GM13977 (cell line): ENCODE measurements around the gene DDX56.

Experiments used
- DNase-seq: peaks from one replicate; pipeline ENCODE4 v3.0.0; 2012; ENCODE audit warnings: low spot score
- in situ Hi-C: fragments of 300-500 bp; cut with MboI; formaldehyde crosslinking; loops from one replicate; pipeline ENCODE4 v1.12.0; 2022; ENCODE audit warnings: low sequenced_read_pairs, low pct_unique_long_range_greater_than_20kb, mixed read lengths, inconsistent platforms; ENCODE audit not compliant: unreplicated experiment
- TF ChIP-seq, protein P1 (sequence below): IDR thresholded peaks from 2 replicates; pipeline ENCODE4 v1.5.1; 2012; ENCODE audit warnings: mild to moderate bottlenecking, control low read depth; ENCODE audit not compliant: insufficient read depth; ENCODE audit errors: extremely low read depth, missing control alignments

Gene DDX56

DNA sequence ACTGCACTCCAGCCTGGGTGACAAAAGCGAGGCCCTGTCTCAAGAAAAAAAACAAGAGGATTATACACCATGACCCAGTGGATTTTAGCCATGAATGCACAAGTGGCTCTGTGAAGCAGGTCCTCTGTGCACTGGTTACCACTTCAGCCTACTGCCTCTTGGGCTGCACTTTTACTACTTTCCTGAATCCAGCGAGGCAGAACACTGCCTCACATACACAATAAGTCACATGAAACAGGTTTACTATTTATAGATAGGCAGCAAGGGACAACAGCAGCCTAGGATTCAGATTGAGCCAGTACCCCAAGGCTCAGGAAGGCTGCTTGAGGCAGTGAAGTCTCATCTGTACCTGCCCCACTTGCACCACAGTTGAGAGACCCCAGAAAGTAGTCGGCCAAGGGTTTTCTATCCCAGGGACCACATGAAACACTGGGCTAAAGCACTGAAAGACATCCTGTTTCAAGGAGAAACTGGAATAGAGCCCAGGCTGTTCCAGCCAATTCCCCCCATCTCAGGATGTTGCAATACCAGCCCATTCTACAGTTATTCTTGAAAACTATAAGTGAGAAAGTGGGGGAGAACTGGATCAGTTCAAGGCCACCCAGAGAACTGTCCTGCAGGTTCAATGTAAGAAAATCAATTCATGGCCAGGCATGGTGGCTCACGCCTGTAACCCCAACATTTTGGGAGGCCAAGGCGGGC, 22.4 kb upstream of the DDX56 start:
- in situ Hi-C loops: loop anchor here (10.0 to 25.0 kb wide), 2 partner anchors 329 to 541 kb away; no protein-coding TSS in a partner anchor
- DNase-seq: no peak
- TF ChIP-seq, protein P1, sequence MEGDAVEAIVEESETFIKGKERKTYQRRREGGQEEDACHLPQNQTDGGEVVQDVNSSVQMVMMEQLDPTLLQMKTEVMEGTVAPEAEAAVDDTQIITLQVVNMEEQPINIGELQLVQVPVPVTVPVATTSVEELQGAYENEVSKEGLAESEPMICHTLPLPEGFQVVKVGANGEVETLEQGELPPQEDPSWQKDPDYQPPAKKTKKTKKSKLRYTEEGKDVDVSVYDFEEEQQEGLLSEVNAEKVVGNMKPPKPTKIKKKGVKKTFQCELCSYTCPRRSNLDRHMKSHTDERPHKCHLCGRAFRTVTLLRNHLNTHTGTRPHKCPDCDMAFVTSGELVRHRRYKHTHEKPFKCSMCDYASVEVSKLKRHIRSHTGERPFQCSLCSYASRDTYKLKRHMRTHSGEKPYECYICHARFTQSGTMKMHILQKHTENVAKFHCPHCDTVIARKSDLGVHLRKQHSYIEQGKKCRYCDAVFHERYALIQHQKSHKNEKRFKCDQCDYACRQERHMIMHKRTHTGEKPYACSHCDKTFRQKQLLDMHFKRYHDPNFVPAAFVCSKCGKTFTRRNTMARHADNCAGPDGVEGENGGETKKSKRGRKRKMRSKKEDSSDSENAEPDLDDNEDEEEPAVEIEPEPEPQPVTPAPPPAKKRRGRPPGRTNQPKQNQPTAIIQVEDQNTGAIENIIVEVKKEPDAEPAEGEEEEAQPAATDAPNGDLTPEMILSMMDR: no peak

GRCh38 chr7:44590910-44591309, 17.2 kb upstream of the DDX56 start:
- in situ Hi-C loops: loop anchor here (10.0 to 25.0 kb wide), 2 partner anchors 334 to 546 kb away; no protein-coding TSS in a partner anchor
- TF ChIP-seq, protein P1: no peak

DNA sequence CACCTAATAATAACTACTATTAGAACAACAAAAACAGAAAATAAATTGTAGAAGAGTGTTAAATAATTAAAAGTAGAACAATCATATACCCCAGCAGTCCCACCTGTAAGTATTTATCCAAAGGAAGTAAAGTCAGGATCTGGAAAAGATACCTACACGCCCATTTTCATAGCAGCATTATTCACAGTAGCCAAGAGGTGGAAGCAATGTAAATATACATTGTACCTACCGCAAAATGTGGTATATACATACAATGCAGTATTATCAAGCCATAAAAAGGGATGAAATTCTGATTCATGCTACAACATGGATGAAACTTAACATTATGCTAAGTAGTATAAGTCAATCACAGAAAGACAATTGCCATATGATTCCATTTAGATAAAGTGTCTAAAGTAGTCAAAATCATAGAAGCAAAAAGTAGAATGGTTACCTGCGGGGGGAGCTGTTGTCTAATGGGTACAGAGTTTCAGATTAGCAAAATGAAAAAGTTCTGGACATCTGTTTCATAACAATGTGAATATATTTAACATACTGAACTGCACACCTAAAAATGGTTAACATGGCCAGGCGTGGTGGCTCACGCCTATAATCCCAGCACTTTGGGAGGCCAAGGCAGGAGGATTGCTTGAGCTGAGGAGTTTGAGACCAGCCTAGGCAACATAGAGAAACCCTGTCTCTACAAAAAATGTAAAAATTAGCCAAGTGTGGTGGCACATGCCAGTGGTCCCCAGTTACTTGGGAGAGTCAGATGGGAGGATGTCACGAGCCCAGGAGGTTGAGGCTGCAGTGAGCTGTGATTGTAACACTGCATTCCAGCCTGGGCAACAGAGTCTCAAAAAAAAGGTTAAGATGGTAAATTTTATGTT, 14.4 kb upstream of the DDX56 start:
- DNase-seq: peak; percentile 30
- in situ Hi-C loops: loop anchor here (10.0 to 25.0 kb wide), 2 partner anchors 257 to 549 kb away; partner anchors contain the start of gene H2AZ2
- TF ChIP-seq, protein P1: peak; percentile 70

More at GRCh38 chr7:44590910-44591309, 17.2 kb upstream of the DDX56 start:
- no peak for DNase-seq

GRCh38 chr7:44583146-44583865, 9.6 kb upstream of the DDX56 start:
- DNase-seq: no peak
- TF ChIP-seq, protein P1: no peak
- in situ Hi-C loops: loop anchor here (10.0 to 25.0 kb wide), 2 partner anchors 261 to 554 kb away; partner anchors contain the start of gene H2AZ2

DNA sequence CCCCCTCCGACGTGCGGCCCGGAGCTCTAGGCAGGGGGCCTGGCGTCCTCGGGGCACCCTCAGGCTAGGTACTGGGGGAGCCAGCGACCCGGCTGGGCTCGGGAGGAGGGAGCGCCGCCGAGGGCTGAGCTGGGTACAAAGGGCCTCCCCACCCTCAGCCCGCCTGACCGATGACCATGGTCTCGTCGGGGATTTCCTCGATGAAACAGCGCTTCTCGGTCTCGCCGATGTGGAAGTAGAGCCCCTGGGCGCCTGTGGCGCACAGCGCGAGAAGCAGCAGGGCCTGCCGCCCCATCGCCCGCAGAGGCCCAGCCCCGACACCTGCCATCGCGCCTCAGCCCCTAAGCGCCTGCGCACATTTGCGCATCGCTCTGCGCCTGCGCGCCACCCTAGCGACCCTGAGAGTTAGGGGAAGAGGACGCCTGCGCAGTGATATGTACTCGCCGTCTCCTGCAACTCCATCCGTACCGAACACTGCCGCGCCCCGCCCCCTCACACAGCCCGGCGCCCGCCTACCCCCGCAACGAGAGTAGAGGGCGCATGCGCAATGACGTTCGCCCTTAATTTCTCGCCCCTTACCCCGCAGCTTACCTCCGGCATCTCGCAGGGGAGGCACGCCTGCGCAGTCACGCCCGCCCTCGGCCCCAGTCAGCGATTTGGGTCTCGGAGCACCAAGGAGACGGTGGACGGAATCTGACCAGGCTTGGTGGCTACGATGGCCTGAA, 8.3 kb upstream of the DDX56 start, which contains the start of gene TMED4:
Gene TMED4, minus strand, starts transcription at position 353 of the 725 bp plus-strand sequence. Its CDS starts 25 bp downstream, at position 328.
- TF ChIP-seq, protein P1: no peak
- in situ Hi-C loops: loop anchor here (10.0 to 25.0 kb wide), 2 partner anchors 263 to 555 kb away; partner anchors contain the start of gene H2AZ2
- peak; percentile 100 for DNase-seq
